D721Med (cell line): ENCODE data around the gene KIR2DL3.

Experiments
- DNase-seq: peaks from one replicate; pipeline ENCODE4 v3.0.0; 2011; ENCODE audit warnings: low spot score; ENCODE audit not compliant: insufficient read length
- FAIRE-seq: peaks from 2 replicates; lab custom pipeline; 2011; peaks lifted over from hg19 to GRCh38; lab: Jason Lieb, UNC
- CTCF ChIP-seq: IDR thresholded peaks from 2 replicates; pipeline ENCODE4 v1.5.1; 2012; ENCODE audit warnings: mild to moderate bottlenecking, control low read depth; ENCODE audit not compliant: insufficient read depth; ENCODE audit errors: missing control alignments

The KIR2DL3 gene

DNA sequence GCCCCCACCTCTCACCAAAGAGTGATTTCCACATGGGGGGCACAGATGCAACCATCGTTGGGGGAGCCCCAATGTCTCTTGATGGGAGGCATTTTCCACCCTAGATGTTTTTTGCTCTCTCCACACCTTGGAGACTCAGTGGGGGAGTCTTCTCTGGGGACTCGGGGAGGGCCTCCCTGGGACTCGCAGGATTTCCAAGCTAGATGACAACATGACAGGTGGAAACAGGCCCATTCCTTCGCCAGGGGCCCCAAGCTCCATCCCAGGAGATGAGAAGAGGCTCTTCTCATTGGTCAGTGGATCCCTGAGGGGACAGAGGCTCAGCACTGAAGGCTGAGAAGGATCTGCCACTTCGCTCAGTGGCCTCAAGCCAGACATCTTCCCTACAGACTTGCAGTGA, 52.4 kb downstream of the KIR2DL3 start:
- DNase-seq = no peak
- no peak for TF ChIP-seq CTCF
- FAIRE-seq = no peak

GRCh38 chr19:54791476-54791875, 53.2 kb downstream of the KIR2DL3 start:
- DNase-seq = no peak
- no peak for FAIRE-seq
- TF ChIP-seq CTCF = no peak

GRCh38 chr19:54792814-54793213, 54.5 kb downstream of the KIR2DL3 start:
- TF ChIP-seq CTCF = no peak
- no peak for DNase-seq
- FAIRE-seq = no peak

DNA sequence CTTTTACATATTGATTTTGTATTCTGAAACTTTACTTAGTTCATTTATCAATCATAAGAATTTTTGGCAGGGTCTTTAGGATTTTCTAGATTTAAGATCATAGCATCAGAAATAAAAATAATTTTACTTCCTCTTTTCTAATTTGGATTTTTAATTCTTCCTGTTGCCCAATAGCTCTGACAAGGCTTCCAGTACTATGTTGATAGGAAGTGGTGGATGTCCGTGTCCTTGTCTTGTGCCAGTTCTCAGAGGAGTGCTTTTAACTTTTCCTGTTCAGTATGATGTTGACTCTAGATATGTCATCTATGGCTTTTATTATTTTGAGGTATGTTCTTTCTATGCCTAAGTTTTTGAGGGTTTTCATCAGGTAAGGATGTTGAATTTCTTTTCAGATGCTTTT, 57.4 kb downstream of the KIR2DL3 start:
- TF ChIP-seq CTCF = no peak
- no peak for FAIRE-seq
- DNase-seq = no peak
